Ishikawa (cell line): ENCODE data around the gene UHRF1.

Experiments used
- CEBPB ChIP-seq: IDR thresholded peaks from 2 replicates; pipeline ENCODE4 v1.6.1; 2012
- CREB1 ChIP-seq: IDR thresholded peaks from 2 replicates; pipeline ENCODE4 v1.6.1; 2012; ENCODE audit warnings: low read depth
- EGR1 ChIP-seq: IDR thresholded peaks from 2 replicates; pipeline ENCODE4 v1.6.1; 2012
- EP300 ChIP-seq: IDR thresholded peaks from 2 replicates; pipeline ENCODE4 v1.6.1; 2012; ENCODE audit warnings: borderline replicate concordance
- FOXM1 ChIP-seq: IDR thresholded peaks from 2 replicates; pipeline ENCODE4 v1.6.1; 2012; ENCODE audit warnings: low read depth, borderline replicate concordance
- NFIC ChIP-seq: IDR thresholded peaks from 2 replicates; pipeline ENCODE4 v1.6.1; 2012
- RAD21 ChIP-seq: IDR thresholded peaks from 2 replicates; pipeline ENCODE4 v1.6.1; 2012; ENCODE audit warnings: low read depth
- TAF1 ChIP-seq: IDR thresholded peaks from 2 replicates; pipeline ENCODE4 v1.6.1; 2012; ENCODE audit warnings: low read depth, mild to moderate bottlenecking
- TCF12 ChIP-seq: IDR thresholded peaks from 2 replicates; pipeline ENCODE4 v1.6.1; 2012; ENCODE audit warnings: low read depth
- TEAD4 ChIP-seq: IDR thresholded peaks from 2 replicates; pipeline ENCODE4 v1.6.1; 2012
- YY1 ChIP-seq: IDR thresholded peaks from 2 replicates; pipeline ENCODE4 v1.6.1; 2012; ENCODE audit warnings: low read depth
- ZBTB7A ChIP-seq: IDR thresholded peaks from 2 replicates; pipeline ENCODE4 v1.6.1; 2012; ENCODE audit warnings: low read depth
- TF ChIP-seq, protein P1 (sequence below): IDR thresholded peaks from 2 replicates; pipeline ENCODE4 v1.6.1; 2012
- TF ChIP-seq, protein P2 (sequence below): IDR thresholded peaks from 2 replicates; pipeline ENCODE4 v1.6.1; 2012
- TF ChIP-seq, protein P3 (sequence below): IDR thresholded peaks from 2 replicates; pipeline ENCODE4 v1.6.1; 2012; ENCODE audit warnings: low read depth, mild to moderate bottlenecking

UHRF1 gene

DNA sequence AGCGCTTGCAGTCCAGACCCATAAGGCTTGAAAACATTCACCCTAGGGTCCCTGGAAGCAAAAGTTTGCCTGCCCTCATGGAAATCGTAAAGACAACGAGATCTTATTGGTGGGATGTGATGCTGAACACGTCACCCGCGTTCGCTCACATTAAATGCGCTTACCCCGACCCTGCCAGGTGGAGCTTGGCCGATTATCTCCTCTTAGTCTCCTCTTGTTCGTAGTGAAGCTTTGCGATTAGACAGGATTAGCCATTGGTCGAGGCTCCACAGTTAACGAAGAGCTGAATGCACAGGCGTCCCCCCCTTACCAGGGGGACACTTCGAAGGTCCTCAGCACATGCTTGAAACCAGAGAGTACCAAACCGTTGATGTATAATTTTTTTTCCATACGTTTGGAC, 43.6 kb downstream of the UHRF1 start:
- no peak for TF ChIP-seq FOXM1
- TF ChIP-seq, protein P1, sequence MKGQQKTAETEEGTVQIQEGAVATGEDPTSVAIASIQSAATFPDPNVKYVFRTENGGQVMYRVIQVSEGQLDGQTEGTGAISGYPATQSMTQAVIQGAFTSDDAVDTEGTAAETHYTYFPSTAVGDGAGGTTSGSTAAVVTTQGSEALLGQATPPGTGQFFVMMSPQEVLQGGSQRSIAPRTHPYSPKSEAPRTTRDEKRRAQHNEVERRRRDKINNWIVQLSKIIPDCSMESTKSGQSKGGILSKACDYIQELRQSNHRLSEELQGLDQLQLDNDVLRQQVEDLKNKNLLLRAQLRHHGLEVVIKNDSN, result no peak
- no peak for TF ChIP-seq TAF1
- no peak for TF ChIP-seq EGR1
- no peak for TF ChIP-seq TEAD4
- TF ChIP-seq, protein P2, sequence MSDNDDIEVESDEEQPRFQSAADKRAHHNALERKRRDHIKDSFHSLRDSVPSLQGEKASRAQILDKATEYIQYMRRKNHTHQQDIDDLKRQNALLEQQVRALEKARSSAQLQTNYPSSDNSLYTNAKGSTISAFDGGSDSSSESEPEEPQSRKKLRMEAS, result no peak
- TF ChIP-seq EP300, result no peak

DNA sequence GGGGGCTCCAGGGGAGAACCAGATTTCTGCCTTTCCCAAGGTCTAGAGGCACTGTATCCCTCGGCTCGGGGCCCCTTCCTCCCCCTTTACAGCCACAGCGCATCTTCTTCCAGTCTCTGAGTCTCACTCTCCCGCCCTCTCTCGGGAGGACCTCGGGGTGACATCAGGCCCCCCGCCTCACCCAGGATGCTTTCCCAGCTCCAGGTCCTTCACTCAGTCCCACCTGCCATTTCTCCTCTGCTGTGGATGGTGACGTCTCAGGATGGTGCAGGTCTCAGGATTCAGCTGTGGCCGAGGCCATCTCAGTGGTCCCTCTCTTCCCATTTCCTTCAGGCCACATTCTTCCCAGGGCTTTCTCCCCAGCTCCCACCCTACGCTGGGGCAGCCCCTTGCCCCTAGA, 46.0 kb downstream of the UHRF1 start:
- TF ChIP-seq FOXM1 (no peak), TAF1 (no peak)

DNA sequence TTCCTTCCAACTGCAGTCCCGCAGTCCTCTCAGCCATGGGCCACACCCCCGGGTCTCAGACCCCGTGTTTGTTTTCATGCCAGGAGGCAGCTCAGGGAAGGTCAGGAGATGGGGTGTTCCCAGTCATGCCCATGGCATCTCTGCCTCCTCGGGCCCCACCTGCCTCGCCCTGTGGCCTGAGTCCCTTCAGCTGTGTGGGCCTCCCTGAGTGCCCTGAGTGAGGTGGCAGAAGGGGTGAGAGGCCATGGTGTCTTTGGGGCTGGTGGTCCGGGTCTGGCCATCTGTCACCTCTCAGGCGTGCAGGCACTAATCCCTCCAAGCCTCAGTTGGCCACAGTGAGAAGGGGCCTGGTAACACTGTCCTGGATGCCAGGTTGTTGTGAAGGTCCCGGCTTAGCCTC, 48.7 kb downstream of the UHRF1 start:
- TF ChIP-seq YY1 (no peak), TAF1 (no peak), FOXM1 (no peak), EP300 (no peak), CREB1 (no peak)

DNA sequence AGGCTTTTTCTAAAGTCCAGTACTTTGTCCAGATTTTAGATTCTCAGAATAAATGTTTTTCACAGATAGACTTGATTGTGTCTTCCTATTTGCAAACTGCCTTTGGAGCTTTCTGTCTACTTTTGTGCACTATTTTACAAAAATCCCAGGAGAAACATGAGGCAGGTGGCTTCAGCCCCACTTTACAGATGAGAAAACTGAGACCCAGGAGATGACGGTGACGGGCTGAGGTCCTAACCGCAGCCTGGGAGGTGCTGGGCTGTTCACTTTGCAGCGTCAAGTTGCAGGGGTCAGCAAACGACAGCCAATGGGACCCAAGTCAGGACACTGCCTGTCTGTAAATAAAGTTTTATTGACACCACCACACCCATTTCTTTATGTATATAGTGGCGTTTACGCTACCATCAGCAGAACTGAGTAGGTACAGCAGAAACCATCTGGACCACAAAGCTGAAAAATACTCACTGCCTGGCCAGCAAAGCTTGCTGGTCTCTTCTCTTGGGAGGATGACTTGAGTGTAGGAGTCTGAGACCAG, 52.9 kb downstream of the UHRF1 start:
- TF ChIP-seq ZBTB7A (no peak), CREB1 (no peak), NFIC (no peak), RAD21 (no peak), EGR1 (no peak), TCF12 (no peak), YY1 (no peak), TEAD4 (no peak), TAF1 (no peak), CEBPB (no peak), EP300 (no peak), FOXM1 (no peak)
- TF ChIP-seq, protein P3, sequence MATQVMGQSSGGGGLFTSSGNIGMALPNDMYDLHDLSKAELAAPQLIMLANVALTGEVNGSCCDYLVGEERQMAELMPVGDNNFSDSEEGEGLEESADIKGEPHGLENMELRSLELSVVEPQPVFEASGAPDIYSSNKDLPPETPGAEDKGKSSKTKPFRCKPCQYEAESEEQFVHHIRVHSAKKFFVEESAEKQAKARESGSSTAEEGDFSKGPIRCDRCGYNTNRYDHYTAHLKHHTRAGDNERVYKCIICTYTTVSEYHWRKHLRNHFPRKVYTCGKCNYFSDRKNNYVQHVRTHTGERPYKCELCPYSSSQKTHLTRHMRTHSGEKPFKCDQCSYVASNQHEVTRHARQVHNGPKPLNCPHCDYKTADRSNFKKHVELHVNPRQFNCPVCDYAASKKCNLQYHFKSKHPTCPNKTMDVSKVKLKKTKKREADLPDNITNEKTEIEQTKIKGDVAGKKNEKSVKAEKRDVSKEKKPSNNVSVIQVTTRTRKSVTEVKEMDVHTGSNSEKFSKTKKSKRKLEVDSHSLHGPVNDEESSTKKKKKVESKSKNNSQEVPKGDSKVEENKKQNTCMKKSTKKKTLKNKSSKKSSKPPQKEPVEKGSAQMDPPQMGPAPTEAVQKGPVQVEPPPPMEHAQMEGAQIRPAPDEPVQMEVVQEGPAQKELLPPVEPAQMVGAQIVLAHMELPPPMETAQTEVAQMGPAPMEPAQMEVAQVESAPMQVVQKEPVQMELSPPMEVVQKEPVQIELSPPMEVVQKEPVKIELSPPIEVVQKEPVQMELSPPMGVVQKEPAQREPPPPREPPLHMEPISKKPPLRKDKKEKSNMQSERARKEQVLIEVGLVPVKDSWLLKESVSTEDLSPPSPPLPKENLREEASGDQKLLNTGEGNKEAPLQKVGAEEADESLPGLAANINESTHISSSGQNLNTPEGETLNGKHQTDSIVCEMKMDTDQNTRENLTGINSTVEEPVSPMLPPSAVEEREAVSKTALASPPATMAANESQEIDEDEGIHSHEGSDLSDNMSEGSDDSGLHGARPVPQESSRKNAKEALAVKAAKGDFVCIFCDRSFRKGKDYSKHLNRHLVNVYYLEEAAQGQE, result no peak
- TF ChIP-seq, protein P1, result no peak
- TF ChIP-seq, protein P2, result no peak

DNA sequence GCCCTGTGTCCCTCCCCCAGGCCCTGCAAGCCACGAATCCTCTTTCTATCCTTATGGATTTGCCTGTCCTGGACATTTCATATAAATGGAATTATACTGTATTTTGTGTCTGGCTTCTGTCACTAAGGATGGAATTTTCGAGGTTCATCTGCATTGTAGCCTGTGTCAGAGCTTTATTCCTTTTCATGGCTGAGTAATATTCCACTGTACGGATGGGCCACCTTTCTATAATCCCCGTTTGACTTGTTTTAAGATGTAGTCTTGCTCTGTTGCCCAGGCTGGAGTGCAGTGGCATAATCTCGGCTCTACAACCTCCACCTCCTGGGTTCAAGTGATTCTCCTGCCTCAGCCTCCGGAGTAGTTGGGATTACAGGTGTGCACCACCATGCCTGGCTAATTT, 55.8 kb downstream of the UHRF1 start:
- TF ChIP-seq, protein P2, result no peak

DNA sequence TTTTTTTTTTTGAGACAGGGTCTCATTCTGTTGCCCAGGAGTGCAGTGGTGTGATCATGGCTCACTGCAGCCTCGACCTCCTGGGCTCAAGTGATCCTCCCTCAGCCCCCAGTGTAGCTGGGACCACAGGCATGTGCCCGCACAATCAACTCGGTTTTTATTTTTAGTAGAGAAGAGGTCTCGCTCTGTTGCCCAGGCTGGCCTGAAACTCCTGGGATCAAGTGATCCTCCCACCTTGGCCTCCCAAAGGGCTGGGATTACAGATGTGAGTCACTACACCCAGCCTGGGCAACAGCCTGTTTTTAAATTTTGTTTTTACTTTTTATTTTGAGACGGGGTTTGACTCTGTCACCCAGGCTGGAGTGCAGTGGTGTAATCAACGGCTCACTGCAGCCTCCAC, 57.3 kb downstream of the UHRF1 start:
- TF ChIP-seq TEAD4, result no peak
- no peak for TF ChIP-seq NFIC
- TF ChIP-seq YY1, result no peak
- TF ChIP-seq ZBTB7A, result no peak
- no peak for TF ChIP-seq EP300
- TF ChIP-seq CREB1, result no peak

DNA sequence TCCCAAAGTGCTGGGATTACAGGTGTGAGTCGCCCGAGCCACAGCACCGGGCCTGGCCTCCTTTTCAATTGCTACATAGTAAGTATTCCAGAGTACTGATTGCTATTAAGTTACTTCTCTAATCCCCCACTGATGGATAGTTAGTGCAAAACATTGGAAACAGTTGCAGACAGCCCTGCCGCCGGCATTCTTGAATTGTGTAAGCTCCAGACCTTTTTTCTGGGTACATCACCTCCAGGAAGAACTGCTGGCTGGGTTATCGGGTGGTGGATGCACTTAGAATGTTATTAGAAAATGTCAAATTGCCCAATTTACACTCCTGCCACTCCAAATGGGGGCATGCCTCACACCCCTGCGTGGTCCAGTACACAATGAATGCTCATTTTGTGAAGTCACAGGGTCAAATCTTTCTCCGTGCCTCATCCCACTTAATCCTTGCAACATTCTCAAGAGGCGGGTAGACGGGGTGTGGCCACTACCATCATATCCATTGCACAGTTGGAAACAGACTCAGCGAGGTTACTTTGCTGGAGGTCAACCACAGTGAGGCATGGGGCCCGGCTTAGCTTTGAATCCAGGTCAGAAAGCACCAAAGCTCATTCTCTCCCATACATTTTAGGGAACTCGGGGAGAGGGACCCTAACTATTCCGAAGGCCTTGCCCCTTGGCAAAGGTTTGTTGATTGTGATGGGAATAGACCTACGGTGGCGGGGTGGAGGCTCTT, 58.6 kb downstream of the UHRF1 start:
- TF ChIP-seq, protein P3, result no peak
